ENCODE data around the gene ELMOD1. TPM values are rescaled to one million over a fixed set of nuclear protein-coding genes. Genes with fewer than 3 reads are reported as not detected.

Gene ELMOD1
- total and polyA plus RNA-seq, 2 of the 4 experiments (the other 2 are of a cell fraction), result 0.18 to 0.29 TPM

DNA sequence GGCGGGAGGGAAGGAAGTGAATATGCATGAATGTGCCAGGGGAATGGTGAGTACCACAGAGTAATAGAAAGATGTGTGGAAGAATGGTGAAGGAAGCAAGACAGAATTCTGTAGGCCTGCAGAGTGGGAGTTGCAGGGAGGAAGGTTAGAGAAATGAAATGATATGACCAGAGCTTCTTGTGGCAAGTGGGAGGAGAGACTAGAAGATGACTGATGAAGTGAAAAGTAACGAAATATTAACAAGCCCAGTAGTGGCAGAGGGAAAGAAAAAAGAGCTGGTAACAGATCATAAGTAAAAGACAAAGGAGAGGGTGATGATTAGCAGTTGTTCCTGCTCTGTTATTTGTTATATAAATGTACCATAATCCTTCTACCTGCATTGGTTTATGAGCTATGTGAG lies 24.4 kb upstream of the ELMOD1 start:
- no peaks in the 10 kb centered on the region for H3K9me3 ChIP-seq (ENCODE audit: control insufficient read depth, insufficient read depth, low read length)
- no peak overlapping the region for H4K91ac ChIP-seq (ENCODE audit: insufficient read depth, low read depth, low read length)
- H2BK20ac ChIP-seq (ENCODE audit: low read depth, low read length), result no peak overlapping the region
- H2BK5ac ChIP-seq (ENCODE audit: low read depth, low read length, poor library complexity, severe bottlenecking), result no peak overlapping the region
- in situ Hi-C loops (cut with MboI; ENCODE audit: low sequenced_read_pairs) (loop anchor here (5.0 kb wide), 1 partner anchor 126 kb away; no protein-coding TSS in a partner anchor), dilution Hi-C loops (cut with HindIII; ENCODE audit: low sequenced_read_pairs, unreplicated experiment) (no loop called here), intact Hi-C loops (cut with micrococcal nuclease) (loop anchor here (10.0 kb wide), 1 partner anchor 1088 kb away; no protein-coding TSS in a partner anchor)
- peaks cover 5 to 16% of the 10 kb centered on the region in 2 experiments; a peak in 2 of 4 replicates for H3K79me1 ChIP-seq (ENCODE audit: low read depth in 1 of 2, low read length in 2 of 2)
- ChIA-PET CTCF (interaction anchor here (2.0 kb wide), 1 partner anchor 17 kb away, joined by 6 read pairs; no protein-coding TSS in a partner anchor), POLR2A (ENCODE audit: unreplicated experiment) (no interaction called here)
- H4K5ac ChIP-seq (ENCODE audit: low read depth, low read length), result no peak overlapping the region
- H3K4me2 ChIP-seq (ENCODE audit: low read depth, low read length), result no peak overlapping the region
- no peak overlapping the region for H3K56ac ChIP-seq (ENCODE audit: extremely low read depth, insufficient read depth, low read length)
- H3K27ac ChIP-seq (ENCODE audit: insufficient read depth, low read length), result no peak overlapping the region
- peaks cover 2% of the 10 kb centered on the region for H3K27me3 ChIP-seq (ENCODE audit: control insufficient read depth, insufficient read depth, low read length)
- H3K18ac ChIP-seq (ENCODE audit: low read depth, low read length), result no peak overlapping the region
- H2BK120ac ChIP-seq (ENCODE audit: low read depth, low read length), result no peak overlapping the region
- no peak overlapping the region for H2BK15ac ChIP-seq (ENCODE audit: low read depth, low read length)
- TF ChIP-seq MAZ (IDR thresholded peaks at IDR 0.05; ENCODE audit: borderline replicate concordance, low read depth, low read length), result no peak
- TF ChIP-seq, protein P1, sequence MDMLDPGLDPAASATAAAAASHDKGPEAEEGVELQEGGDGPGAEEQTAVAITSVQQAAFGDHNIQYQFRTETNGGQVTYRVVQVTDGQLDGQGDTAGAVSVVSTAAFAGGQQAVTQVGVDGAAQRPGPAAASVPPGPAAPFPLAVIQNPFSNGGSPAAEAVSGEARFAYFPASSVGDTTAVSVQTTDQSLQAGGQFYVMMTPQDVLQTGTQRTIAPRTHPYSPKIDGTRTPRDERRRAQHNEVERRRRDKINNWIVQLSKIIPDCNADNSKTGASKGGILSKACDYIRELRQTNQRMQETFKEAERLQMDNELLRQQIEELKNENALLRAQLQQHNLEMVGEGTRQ (IDR thresholded peaks at IDR 0.05; ENCODE audit: low read depth, low read length), result no peak
- no peak for TF ChIP-seq FOS (IDR thresholded peaks at IDR 0.05; ENCODE audit: low read depth, low read length)
- TF ChIP-seq RAD21 (IDR thresholded peaks at IDR 0.05; ENCODE audit: low read length), result no peak
- no peak for TF ChIP-seq NFE2L2 (IDR thresholded peaks at IDR 0.05; ENCODE audit: low read depth, low read length)
- TF ChIP-seq POLR2A (IDR thresholded peaks at IDR 0.05; ENCODE audit: low read depth, low read length), result no peak
- no peak for TF ChIP-seq ELK1 (IDR thresholded peaks at IDR 0.05; ENCODE audit: borderline replicate concordance, low read depth, low read length)
- no peak for TF ChIP-seq BHLHE40 (IDR thresholded peaks at IDR 0.05; ENCODE audit: low read depth, low read length)
- TF ChIP-seq MXI1 (IDR thresholded peaks at IDR 0.05; ENCODE audit: borderline replicate concordance, low read depth, low read length), result no peak
- no peak for TF ChIP-seq RFX5 (IDR thresholded peaks at IDR 0.05; ENCODE audit: low read depth, low read length)
- no peak for TF ChIP-seq CTCF (conservative IDR thresholded peaks at IDR 0.05; ENCODE audit: low read depth, low read length)
- TF ChIP-seq MAFK (IDR thresholded peaks at IDR 0.05; ENCODE audit: low read depth, low read length), result no peak
- H3K4ac ChIP-seq (ENCODE audit: low read depth, low read length), result no peak overlapping the region
- H3K9ac ChIP-seq (ENCODE audit: low read depth, low read length), result no peak overlapping the region
- WGBS, 2 experiments (ENCODE audit: extremely low coverage in 2 of 2, insufficient read length in 1 of 2), result 100% methylated on average over 1 of the region's 2 CpGs; no CpG with 5 or more reads in 1 of the 2 experiments
- no peak overlapping the region for H4K8ac ChIP-seq (ENCODE audit: low read depth in 2 of 2, low read length in 2 of 2)
- no peak overlapping the region for H2AK5ac ChIP-seq (ENCODE audit: low read depth, low read length)
- H2AFZ ChIP-seq (replicated peaks; ENCODE audit: low read length, poor library complexity), result no peak overlapping the region
- H3K4me1 ChIP-seq (ENCODE audit: control insufficient read depth, insufficient read depth, low read length), result peaks cover 7% of the 10 kb centered on the region
- H3K23ac ChIP-seq (ENCODE audit: low read depth, low read length), result no peak overlapping the region
- no peak overlapping the region for H3K14ac ChIP-seq (replicated peaks; ENCODE audit: low read depth, low read length)
- no TSS peak for BruUV-seq (replicated peaks)
- ATAC-seq (ENCODE audit: low read depth) (no peak), DNase-seq (no peak)
- peak overlapping the region; percentile 9 for H2AK9ac ChIP-seq (replicated peaks; ENCODE audit: low read depth, low read length, poor library complexity)
- no peaks in the 10 kb centered on the region for H4K20me1 ChIP-seq (ENCODE audit: insufficient read depth, low read length)
- H3K36me3 ChIP-seq (ENCODE audit: control insufficient read depth, insufficient read depth, low read length), result no peaks in the 10 kb centered on the region
- peaks cover 6% of the 10 kb centered on the region for H3K9me1 ChIP-seq (ENCODE audit: insufficient read depth, low read length)
- no peak overlapping the region for H3K4me3 ChIP-seq (ENCODE audit: insufficient read depth, low read depth, low read length)
